Liver (tissue), 3 donors: ENCODE data around the gene RAB3A.

ENCODE experiments used
- HNF4G ChIP-seq: IDR thresholded peaks from 2 replicates; pipeline ENCODE4 v1.6.1; 2016; ENCODE audit warnings: antibody characterized with exemption
- JUND ChIP-seq, 2 donors: IDR thresholded peaks; 2 replicates each; pipeline ENCODE4 v1.6.1; 2016; ENCODE audit warnings: antibody characterized with exemption in 2 of 2
- REST ChIP-seq: IDR thresholded peaks from 2 replicates; pipeline ENCODE4 v1.6.1; 2016; ENCODE audit warnings: antibody characterized with exemption, mild to moderate bottlenecking
- SP1 ChIP-seq: IDR thresholded peaks from 2 replicates; pipeline ENCODE4 v1.6.1; 2018; ENCODE audit warnings: antibody characterized with exemption, mild to moderate bottlenecking
- TAF1 ChIP-seq: conservative IDR thresholded peaks from 2 replicates; pipeline ENCODE4 v1.6.1; 2016; ENCODE audit warnings: antibody characterized with exemption, mild to moderate bottlenecking
- YY1 ChIP-seq: IDR thresholded peaks from 2 replicates; pipeline ENCODE4 v1.6.1; 2016; ENCODE audit warnings: antibody characterized with exemption, mild to moderate bottlenecking
- TF ChIP-seq, protein P1 (sequence below): fragments of 150-350 bp; IDR thresholded peaks from 2 replicates; pipeline ENCODE4 v1.5.1; 2017; ENCODE audit warnings: improper control_type of control experiment, low read depth, low read length; ENCODE audit not compliant: missing input control
- TF ChIP-seq, protein P2 (sequence below): IDR thresholded peaks from 2 replicates; pipeline ENCODE4 v1.6.1; 2016; ENCODE audit warnings: antibody characterized with exemption
- donor health status: healthy.
- donor health status: healthy.

- TF ChIP-seq, protein P1, sequence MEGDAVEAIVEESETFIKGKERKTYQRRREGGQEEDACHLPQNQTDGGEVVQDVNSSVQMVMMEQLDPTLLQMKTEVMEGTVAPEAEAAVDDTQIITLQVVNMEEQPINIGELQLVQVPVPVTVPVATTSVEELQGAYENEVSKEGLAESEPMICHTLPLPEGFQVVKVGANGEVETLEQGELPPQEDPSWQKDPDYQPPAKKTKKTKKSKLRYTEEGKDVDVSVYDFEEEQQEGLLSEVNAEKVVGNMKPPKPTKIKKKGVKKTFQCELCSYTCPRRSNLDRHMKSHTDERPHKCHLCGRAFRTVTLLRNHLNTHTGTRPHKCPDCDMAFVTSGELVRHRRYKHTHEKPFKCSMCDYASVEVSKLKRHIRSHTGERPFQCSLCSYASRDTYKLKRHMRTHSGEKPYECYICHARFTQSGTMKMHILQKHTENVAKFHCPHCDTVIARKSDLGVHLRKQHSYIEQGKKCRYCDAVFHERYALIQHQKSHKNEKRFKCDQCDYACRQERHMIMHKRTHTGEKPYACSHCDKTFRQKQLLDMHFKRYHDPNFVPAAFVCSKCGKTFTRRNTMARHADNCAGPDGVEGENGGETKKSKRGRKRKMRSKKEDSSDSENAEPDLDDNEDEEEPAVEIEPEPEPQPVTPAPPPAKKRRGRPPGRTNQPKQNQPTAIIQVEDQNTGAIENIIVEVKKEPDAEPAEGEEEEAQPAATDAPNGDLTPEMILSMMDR, result no peak
- TF ChIP-seq REST (no peak), TAF1 (no peak), HNF4G (no peak), JUND (IDR thresholded peaks at IDR 0.05) (no peak), YY1 (no peak), SP1 (no peak)
- TF ChIP-seq, protein P2, sequence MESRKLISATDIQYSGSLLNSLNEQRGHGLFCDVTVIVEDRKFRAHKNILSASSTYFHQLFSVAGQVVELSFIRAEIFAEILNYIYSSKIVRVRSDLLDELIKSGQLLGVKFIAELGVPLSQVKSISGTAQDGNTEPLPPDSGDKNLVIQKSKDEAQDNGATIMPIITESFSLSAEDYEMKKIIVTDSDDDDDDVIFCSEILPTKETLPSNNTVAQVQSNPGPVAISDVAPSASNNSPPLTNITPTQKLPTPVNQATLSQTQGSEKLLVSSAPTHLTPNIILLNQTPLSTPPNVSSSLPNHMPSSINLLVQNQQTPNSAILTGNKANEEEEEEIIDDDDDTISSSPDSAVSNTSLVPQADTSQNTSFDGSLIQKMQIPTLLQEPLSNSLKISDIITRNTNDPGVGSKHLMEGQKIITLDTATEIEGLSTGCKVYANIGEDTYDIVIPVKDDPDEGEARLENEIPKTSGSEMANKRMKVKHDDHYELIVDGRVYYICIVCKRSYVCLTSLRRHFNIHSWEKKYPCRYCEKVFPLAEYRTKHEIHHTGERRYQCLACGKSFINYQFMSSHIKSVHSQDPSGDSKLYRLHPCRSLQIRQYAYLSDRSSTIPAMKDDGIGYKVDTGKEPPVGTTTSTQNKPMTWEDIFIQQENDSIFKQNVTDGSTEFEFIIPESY, result no peak
Observed at GRCh38 chr19:18194554-18195238, 9.1 kb downstream of the RAB3A start.
